SU-DHL-6 (cell line): ENCODE measurements around the gene PRRC2A.
A peak's percentile ranks its signal among the peaks of the same experiment; 100 is the strongest.

Source experiments
- H2AFZ ChIP-seq: fragments of 200-600 bp; sonication (generic); 2 replicates; pipeline ENCODE4 v1.6.1; 2014; ENCODE audit warnings: low read depth, mild to moderate bottlenecking, moderate library complexity, mixed read lengths, antibody characterized with exemption, low read length; ENCODE audit not compliant: severe bottlenecking
- H3F3A ChIP-seq: fragments of 200-600 bp; shearing (Covaris generic); 2 replicates; pipeline ENCODE4 v1.6.0; 2016; ENCODE audit warnings: antibody characterized with exemption, mild to moderate bottlenecking; ENCODE audit not compliant: insufficient read depth
- H3K27ac ChIP-seq: fragments of 200-600 bp; sonication (generic); 2 replicates; pipeline ENCODE4 v1.5.1; 2016; ENCODE audit warnings: low read depth, mild to moderate bottlenecking, low read length, moderate library complexity, mixed read lengths
- H3K27me3 ChIP-seq: fragments of 200-600 bp; sonication (generic), shearing (Covaris generic); 2 replicates; pipeline ENCODE4 v1.6.0; 2014; ENCODE audit warnings: mild to moderate bottlenecking, low read length
- H3K36me3 ChIP-seq: fragments of 200-600 bp; sonication (generic); 2 replicates; pipeline ENCODE4 v1.6.1; 2014; ENCODE audit warnings: mild to moderate bottlenecking, low read length, mixed read lengths
- H3K4me2 ChIP-seq: fragments of 300-600, 200-600 bp; shearing (Covaris generic), sonication (generic); 2 replicates; pipeline ENCODE4 v1.6.0; 2014; ENCODE audit warnings: low read length, low read depth, mild to moderate bottlenecking; ENCODE audit not compliant: poor library complexity, severe bottlenecking
- H3K4me3 ChIP-seq: fragments of 200-600 bp; sonication (generic); 2 replicates; pipeline ENCODE4 v1.5.1; 2014; ENCODE audit warnings: antibody characterized with exemption, low read length, mild to moderate bottlenecking, mixed read lengths; ENCODE audit not compliant: insufficient read depth, poor library complexity, severe bottlenecking
- H3K79me2 ChIP-seq: fragments of 200-600 bp; sonication (generic); 2 replicates; pipeline ENCODE4 v1.6.1; 2014; ENCODE audit warnings: mild to moderate bottlenecking, low read length, moderate library complexity; ENCODE audit not compliant: insufficient read depth
- H3K9ac ChIP-seq: fragments of 200-600 bp; sonication (generic); 2 replicates; pipeline ENCODE4 v1.7.0; 2014; ENCODE audit warnings: mild to moderate bottlenecking, low read length
- H3K9me2 ChIP-seq: fragments of 200-600 bp; sonication (generic); replicated peaks from 2 replicates; pipeline ENCODE4 v1.6.1; 2014; ENCODE audit warnings: low read length; ENCODE audit not compliant: insufficient read depth
- H3K9me3 ChIP-seq: fragments of 200-600 bp; sonication (generic); 2 replicates; pipeline ENCODE4 v1.6.1; 2014; ENCODE audit warnings: low read length, mixed read lengths; ENCODE audit not compliant: insufficient read depth
- H4K20me1 ChIP-seq: fragments of 200-600 bp; sonication (generic); 2 replicates; pipeline ENCODE4 v1.6.1; 2014; ENCODE audit warnings: low read depth, mild to moderate bottlenecking, antibody characterized with exemption, low read length, moderate library complexity, mixed read lengths
- EZH2phosphoT487 ChIP-seq: fragments of 200-600 bp; sonication (generic), shearing (Covaris generic); conservative IDR thresholded peaks from 2 replicates; pipeline ENCODE4 v1.6.1; 2018; ENCODE audit warnings: mild to moderate bottlenecking, antibody characterized with exemption, low read length, moderate library complexity, mixed read lengths
- TF ChIP-seq, protein P1 (sequence below): fragments of 200-600 bp; sonication (generic); IDR thresholded peaks from one replicate; pipeline ENCODE4 v1.5.1; 2017; ENCODE audit warnings: antibody characterized with exemption, mild to moderate bottlenecking, low read length, moderate library complexity; ENCODE audit not compliant: insufficient read depth, poor library complexity, severe bottlenecking

Gene PRRC2A

DNA sequence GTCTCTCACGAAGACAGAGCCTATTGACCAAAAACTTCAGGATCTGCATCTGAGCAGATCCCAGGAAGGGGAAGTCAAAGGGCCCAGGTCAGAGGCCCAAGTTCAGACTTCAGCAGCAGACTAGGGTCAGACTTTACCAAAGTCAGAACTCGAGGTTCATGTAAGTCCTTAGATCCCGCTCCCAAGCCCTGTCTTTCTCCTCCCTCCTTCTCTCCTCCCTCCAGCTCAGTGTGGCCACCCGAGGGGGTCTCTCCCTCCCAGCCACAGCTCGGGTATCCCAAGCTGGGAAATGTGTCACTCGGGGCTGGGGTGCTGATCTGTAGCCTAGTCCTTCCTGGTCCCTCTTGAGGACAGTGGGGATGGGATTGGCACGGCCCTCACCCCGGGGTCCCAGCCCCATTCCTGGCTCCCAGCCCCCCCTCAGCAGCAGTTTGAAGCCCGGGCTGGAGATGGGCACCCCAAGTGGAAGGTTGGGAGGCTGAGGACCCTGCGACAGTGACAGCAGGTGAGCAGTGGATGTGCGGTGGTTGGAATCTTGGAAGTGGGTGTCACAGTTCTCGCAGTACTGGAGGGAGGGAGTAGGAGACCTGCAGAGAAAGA is 41.7 kb downstream of the PRRC2A start:
- Histone ChIP-seq H3K4me3 (no peak overlapping the region), H3K4me2 (peak overlapping the region; percentile 81), H3K9me2 (no peaks in the 10 kb centered on the region), H3K27me3 (no peaks in the 10 kb centered on the region), H3K79me2 (peaks cover 60% of the 10 kb centered on the region), H2AFZ (no peak overlapping the region), H3F3A (peaks cover 28% of the 10 kb centered on the region), H3K27ac (peak overlapping the region; percentile 33), H3K9ac (peak overlapping the region; percentile 82), H3K9me3 (no peaks in the 10 kb centered on the region), H4K20me1 (no peaks in the 10 kb centered on the region), H3K36me3 (0 out of 2 replicates have a peak, but pooled peaks cover 3% of the 10 kb centered on the region)
- TF ChIP-seq EZH2phosphoT487, result no peak
- TF ChIP-seq, protein P1, sequence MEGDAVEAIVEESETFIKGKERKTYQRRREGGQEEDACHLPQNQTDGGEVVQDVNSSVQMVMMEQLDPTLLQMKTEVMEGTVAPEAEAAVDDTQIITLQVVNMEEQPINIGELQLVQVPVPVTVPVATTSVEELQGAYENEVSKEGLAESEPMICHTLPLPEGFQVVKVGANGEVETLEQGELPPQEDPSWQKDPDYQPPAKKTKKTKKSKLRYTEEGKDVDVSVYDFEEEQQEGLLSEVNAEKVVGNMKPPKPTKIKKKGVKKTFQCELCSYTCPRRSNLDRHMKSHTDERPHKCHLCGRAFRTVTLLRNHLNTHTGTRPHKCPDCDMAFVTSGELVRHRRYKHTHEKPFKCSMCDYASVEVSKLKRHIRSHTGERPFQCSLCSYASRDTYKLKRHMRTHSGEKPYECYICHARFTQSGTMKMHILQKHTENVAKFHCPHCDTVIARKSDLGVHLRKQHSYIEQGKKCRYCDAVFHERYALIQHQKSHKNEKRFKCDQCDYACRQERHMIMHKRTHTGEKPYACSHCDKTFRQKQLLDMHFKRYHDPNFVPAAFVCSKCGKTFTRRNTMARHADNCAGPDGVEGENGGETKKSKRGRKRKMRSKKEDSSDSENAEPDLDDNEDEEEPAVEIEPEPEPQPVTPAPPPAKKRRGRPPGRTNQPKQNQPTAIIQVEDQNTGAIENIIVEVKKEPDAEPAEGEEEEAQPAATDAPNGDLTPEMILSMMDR, result no peak

DNA sequence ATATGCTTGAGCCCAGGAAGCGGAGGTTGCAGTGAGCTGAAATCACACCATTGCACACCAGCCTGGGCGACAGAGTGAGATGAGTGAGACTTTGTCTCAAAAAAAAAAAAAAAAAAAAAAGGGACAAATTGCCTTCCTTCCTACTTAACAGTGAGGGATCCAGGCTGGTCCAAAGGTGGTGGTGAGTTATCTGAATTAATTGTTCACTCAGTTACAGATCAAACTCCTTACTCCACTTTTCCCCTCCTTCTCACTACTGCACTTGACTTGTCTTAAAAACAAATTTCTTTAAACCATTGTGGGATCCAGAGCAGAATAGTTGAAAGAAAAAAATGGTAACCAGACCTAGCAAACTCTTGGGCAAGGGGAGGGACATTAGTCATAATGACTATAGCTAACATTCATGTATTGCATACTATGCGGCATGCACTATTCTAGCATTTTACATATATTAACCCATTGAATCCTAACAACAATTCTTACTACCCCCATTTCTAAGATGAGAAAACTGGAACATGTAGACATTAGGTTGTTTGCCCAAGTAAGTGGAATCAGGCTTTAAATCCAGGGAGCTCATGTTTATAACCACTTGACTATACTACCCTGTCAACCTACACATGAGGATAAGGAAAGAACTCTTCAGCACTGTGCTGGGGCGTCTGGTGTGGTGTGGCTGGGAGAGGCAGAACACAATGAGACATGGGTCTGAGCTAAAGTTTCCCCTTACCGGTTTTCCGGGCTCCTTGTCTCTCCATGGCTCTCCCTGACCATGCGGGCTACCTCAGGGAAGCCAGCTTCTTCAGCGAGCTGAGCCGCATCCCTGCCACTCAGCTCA is 42.8 kb downstream of the PRRC2A start:
- Histone ChIP-seq H4K20me1 (no peaks in the 10 kb centered on the region; the same call in 1 of the 2 replicates), H3K4me3 (peak overlapping the region; percentile 68), H3K9me2 (no peaks in the 10 kb centered on the region), H3K9me3 (no peaks in the 10 kb centered on the region), H3F3A (peaks cover 28% of the 10 kb centered on the region), H3K27ac (peak overlapping the region; percentile 95), H3K79me2 (peaks cover 65% of the 10 kb centered on the region), H3K36me3 (peaks cover 12% of the 10 kb centered on the region), H2AFZ (no peak overlapping the region), H3K27me3 (no peaks in the 10 kb centered on the region), H3K9ac (peak overlapping the region; percentile 82), H3K4me2 (peak overlapping the region; percentile 81)
- TF ChIP-seq, protein P1, result no peak
- no peak for TF ChIP-seq EZH2phosphoT487

DNA sequence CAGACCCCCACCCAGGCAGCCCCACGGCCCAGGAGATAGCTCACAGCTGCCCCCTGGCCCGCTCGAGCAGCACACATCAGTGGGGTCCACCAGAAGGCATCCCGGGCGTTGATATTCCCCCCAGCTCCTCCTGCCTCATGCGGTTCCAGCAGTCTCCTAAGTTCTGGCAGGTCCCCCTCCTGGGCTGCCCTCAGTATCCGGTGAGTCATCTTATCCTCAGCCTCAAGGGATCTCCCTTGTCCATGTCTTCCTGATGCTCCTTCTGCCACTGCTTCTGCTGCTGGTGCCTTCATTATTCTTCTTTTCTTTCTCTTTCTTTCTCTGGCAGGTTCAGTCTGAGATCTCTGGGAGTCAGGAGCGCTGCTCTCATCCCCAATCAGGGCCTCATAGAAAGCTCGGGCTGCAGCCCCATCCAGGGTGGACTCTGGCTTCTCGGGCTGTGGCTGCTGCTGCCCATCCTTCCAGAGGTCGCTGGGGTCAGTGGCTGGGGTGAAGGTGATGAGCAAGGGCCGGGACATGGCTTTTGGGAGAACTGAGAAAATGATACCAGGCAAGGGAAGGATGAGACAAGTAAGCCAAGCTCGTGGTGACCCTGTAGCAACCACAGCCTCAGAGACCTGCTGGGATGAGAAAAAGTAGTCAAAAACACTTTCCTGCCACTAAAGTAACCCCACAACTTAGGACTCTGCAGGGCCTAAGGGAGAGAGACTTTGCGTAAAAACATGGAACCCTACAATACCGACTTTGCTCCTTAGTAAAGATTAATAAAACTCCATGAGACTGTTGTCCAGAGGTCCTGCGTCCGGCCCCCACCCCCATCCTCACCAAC is 43.7 kb downstream of the PRRC2A start:
- Histone ChIP-seq H3K4me2 (peak overlapping the region; percentile 81), H3F3A (peaks cover 28% of the 10 kb centered on the region), H3K9me2 (no peaks in the 10 kb centered on the region), H3K27me3 (no peaks in the 10 kb centered on the region), H2AFZ (peak overlapping the region; percentile 0), H3K36me3 (peaks cover 18% of the 10 kb centered on the region), H3K4me3 (peak overlapping the region; percentile 68), H3K9ac (peak overlapping the region; percentile 82), H3K27ac (peak overlapping the region; percentile 95), H3K9me3 (no peaks in the 10 kb centered on the region), H4K20me1 (no peaks in the 10 kb centered on the region; the same call in 1 of the 2 replicates), H3K79me2 (peaks cover 59% of the 10 kb centered on the region)
- no peak for TF ChIP-seq EZH2phosphoT487
- TF ChIP-seq, protein P1, result peak; percentile 43
